ENCODE data around the gene C10orf67.

GRCh38 chr10:23195846-23196600 lies 148.6 kb downstream of the C10orf67 start:
- TF ChIP-seq CTCF (conservative IDR thresholded peaks at IDR 0.05; ENCODE audit: low read depth in 2 of 2) (no peak), NANOG (IDR thresholded peaks at IDR 0.05; ENCODE audit: borderline replicate concordance) (no peak), POLR2AphosphoS5 (IDR thresholded peaks at IDR 0.05; ENCODE audit: low read depth) (no peak), EZH2 (IDR thresholded peaks at IDR 0.05; ENCODE audit: low read depth, unreplicated experiment) (peak; percentile 10), JUNB (IDR thresholded peaks at IDR 0.05; ENCODE audit: unreplicated experiment) (no peak)
